Neural progenitor cell (in vitro differentiated cells): ENCODE measurements around the gene COG4.

ENCODE experiments used
- EZH2 ChIP-seq: fragments of 200-600 bp; sonication (generic); IDR thresholded peaks from 2 replicates; pipeline ENCODE4 v1.6.1; 2017; ENCODE audit warnings: antibody characterized with exemption, mild to moderate bottlenecking, moderate library complexity
- EZH2phosphoT487 ChIP-seq: fragments of 200-600 bp; sonication (generic); IDR thresholded peaks from 2 replicates; pipeline ENCODE4 v1.6.1; 2017; ENCODE audit warnings: antibody characterized with exemption
- TF ChIP-seq, protein P1 (sequence below): fragments of 200-600 bp; sonication (generic); IDR thresholded peaks from 2 replicates; pipeline ENCODE4 v1.5.1; 2017; ENCODE audit warnings: antibody characterized with exemption, mild to moderate bottlenecking

DNA sequence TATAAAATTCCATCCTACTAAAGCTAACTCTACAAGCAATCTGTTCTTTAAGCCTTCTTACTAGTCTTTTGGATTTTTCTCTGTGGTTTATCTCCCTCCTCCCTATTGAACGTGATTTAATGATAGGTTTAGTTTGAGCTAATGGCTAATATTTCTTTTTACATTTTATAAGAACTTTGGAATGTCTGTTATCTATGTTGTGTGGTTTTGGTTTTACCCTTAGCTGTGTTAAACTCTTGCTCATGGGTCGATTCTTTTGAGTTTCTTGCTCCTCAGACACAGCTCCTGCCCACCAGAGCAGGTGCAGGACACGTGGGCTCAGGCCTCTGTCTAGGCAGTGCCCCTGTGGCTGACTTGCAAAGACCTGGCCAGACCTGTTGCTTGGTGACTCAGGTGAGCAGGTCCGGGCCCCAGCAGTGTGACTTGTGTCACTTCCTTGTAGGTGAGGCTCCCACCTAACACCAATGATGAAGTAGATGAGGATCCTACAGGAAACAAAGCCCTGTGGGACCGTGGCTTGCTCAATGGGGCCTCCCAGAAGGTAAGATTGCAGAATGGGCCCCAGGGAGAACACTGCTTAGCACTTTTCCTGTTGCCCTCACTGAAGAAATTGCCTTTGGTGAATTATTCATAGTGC, 45.4 kb upstream of the COG4 start:
- TF ChIP-seq, protein P1, sequence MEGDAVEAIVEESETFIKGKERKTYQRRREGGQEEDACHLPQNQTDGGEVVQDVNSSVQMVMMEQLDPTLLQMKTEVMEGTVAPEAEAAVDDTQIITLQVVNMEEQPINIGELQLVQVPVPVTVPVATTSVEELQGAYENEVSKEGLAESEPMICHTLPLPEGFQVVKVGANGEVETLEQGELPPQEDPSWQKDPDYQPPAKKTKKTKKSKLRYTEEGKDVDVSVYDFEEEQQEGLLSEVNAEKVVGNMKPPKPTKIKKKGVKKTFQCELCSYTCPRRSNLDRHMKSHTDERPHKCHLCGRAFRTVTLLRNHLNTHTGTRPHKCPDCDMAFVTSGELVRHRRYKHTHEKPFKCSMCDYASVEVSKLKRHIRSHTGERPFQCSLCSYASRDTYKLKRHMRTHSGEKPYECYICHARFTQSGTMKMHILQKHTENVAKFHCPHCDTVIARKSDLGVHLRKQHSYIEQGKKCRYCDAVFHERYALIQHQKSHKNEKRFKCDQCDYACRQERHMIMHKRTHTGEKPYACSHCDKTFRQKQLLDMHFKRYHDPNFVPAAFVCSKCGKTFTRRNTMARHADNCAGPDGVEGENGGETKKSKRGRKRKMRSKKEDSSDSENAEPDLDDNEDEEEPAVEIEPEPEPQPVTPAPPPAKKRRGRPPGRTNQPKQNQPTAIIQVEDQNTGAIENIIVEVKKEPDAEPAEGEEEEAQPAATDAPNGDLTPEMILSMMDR, result no peak
- TF ChIP-seq EZH2phosphoT487 (no peak), EZH2 (no peak)
